Gastroesophageal sphincter (tissue), 3 donors: ENCODE results near the gene DEPDC1B.

Source experiments
- CTCF ChIP-seq, 4 experiments: fragments of 200-600 bp in 2 of 4; fragments of 450-650 bp in 2 of 4; sonication (generic) in 1 of 4; IDR thresholded peaks; one replicate each; pipeline ENCODE4 v1.5.1; 2017 to 2019; ENCODE audit warnings: antibody characterized with exemption in 4 of 4, mild to moderate bottlenecking in 2 of 4, moderate library complexity in 2 of 4
- EP300 ChIP-seq: sonication (generic); formaldehyde crosslinking; IDR thresholded peaks from one replicate; pipeline ENCODE4 v1.6.1; 2017; ENCODE audit warnings: antibody characterized with exemption, mild to moderate bottlenecking
- POLR2A ChIP-seq, 2 donors: fragments of 450-650 bp; IDR thresholded peaks; one replicate each; pipeline ENCODE4 v1.6.1; 2017; ENCODE audit warnings: antibody characterized with exemption in 2 of 2, mild to moderate bottlenecking in 2 of 2, moderate library complexity in 1 of 2
- POLR2AphosphoS5 ChIP-seq: sonication (generic); formaldehyde crosslinking; IDR thresholded peaks from one replicate; pipeline ENCODE4 v1.6.1; 2017; ENCODE audit warnings: antibody characterized with exemption

- TF ChIP-seq POLR2AphosphoS5 = no peak
- no peak for TF ChIP-seq CTCF (IDR thresholded peaks at IDR 0.05)
- no peak for TF ChIP-seq POLR2A (IDR thresholded peaks at IDR 0.05)
- no peak for TF ChIP-seq EP300
These were observed 51.8 kb downstream of the DEPDC1B start for GRCh38 chr5:60648175-60648574.
